SK-N-SH (cell line): ENCODE results near the gene JMJD6. TPM values are rescaled to one million over a fixed set of nuclear protein-coding genes. Genes with fewer than 3 reads are reported as not detected.

Source experiments
- CTCF ChIA-PET: fragments of 300-600, 350-600 bp; formaldehyde crosslinking; extraction: SDS; loops from one replicate; lab custom pipeline; 2021; lab: Yijun Ruan, JAX
- POLR2A ChIA-PET: fragments of 350-600 bp; sonication (Branson Sonifier 250); formaldehyde crosslinking; extraction: SDS; loops from one replicate; lab custom pipeline; 2020; ENCODE audit warnings: antibody characterized with exemption, inconsistent platforms; lab: Yijun Ruan, JAX
- DNase-seq: peaks from one replicate; pipeline ENCODE4 v3.0.0; 2012
- H2AFZ ChIP-seq: fragments of 200-600 bp; sonication (generic); 2 replicates; pipeline ENCODE4 v1.8.1; 2016; ENCODE audit warnings: antibody characterized with exemption, mild to moderate bottlenecking, low read depth
- H3F3A ChIP-seq: fragments of 200-600 bp; sonication (generic); replicated peaks from 2 replicates; pipeline ENCODE3; 2016; ENCODE audit warnings: antibody characterized with exemption, mild to moderate bottlenecking; ENCODE audit not compliant: insufficient read depth
- H3K27ac ChIP-seq, 2 experiments: fragments of 200-500 bp in 1 of 2; fragments of 200-600 bp in 1 of 2; sonication (Bioruptor generic) in 1 of 2; sonication (generic), shearing (Covaris generic) in 1 of 2; 2 replicates each; pipeline versions ENCODE4 v1.5.1 to v1.6.1; 2014 to 2016; ENCODE audit warnings: low read depth in 2 of 2, inconsistent platforms in 1 of 2, low read length in 1 of 2, mild to moderate bottlenecking in 1 of 2, mixed read lengths in 1 of 2
- H3K27me3 ChIP-seq: fragments of 200-600 bp; sonication (generic), shearing (Covaris generic); 2 replicates; pipeline ENCODE4 v1.6.1; 2016; ENCODE audit warnings: mixed run types; ENCODE audit not compliant: insufficient read depth
- H3K36me3 ChIP-seq, 2 experiments: fragments of 200-500 bp in 1 of 2; fragments of 200-600 bp in 1 of 2; sonication (Bioruptor generic) in 1 of 2; sonication (generic) in 1 of 2; replicated peaks in 1 of 2; 2 replicates each; pipeline versions ENCODE3 to v1.5.1; 2014 to 2016; ENCODE audit warnings: low read length in 1 of 2, mild to moderate bottlenecking in 1 of 2; ENCODE audit not compliant: insufficient read depth in 2 of 2, control insufficient read depth in 1 of 2
- H3K4me1 ChIP-seq, 2 experiments: fragments of 200-500 bp in 1 of 2; fragments of 200-600 bp in 1 of 2; sonication (Bioruptor generic) in 1 of 2; sonication (generic), shearing (Covaris generic) in 1 of 2; 2 replicates each; pipeline versions ENCODE4 v1.5.1 to v1.6.1; 2014 to 2016; ENCODE audit warnings: low read depth in 1 of 2, low read length in 1 of 2, mixed run types in 1 of 2; ENCODE audit not compliant: insufficient read depth in 2 of 2, control insufficient read depth in 1 of 2
- H3K4me2 ChIP-seq: fragments of 200-600 bp; sonication (generic), shearing (Covaris generic); 2 replicates; pipeline ENCODE4 v1.6.1; 2017; ENCODE audit warnings: mixed run types
- H3K4me3 ChIP-seq, 2 experiments: fragments of 200-500 bp in 1 of 2; fragments of 200-600 bp in 1 of 2; sonication (Bioruptor generic) in 1 of 2; sonication (generic), shearing (Covaris generic) in 1 of 2; 2 replicates each; pipeline versions ENCODE4 v1.5.1 to v1.8.1; 2014 to 2016; ENCODE audit warnings: low read depth in 2 of 2, inconsistent platforms in 1 of 2, low read length in 1 of 2, mild to moderate bottlenecking in 1 of 2, mixed read lengths in 1 of 2, moderate library complexity in 1 of 2
- H3K79me2 ChIP-seq: fragments of 200-600 bp; sonication (generic); 2 replicates; pipeline ENCODE4 v1.8.1; 2017; ENCODE audit warnings: mild to moderate bottlenecking; ENCODE audit not compliant: insufficient read depth
- H3K9ac ChIP-seq: fragments of 200-600 bp; sonication (generic); 2 replicates; pipeline ENCODE4 v1.6.1; 2017; ENCODE audit warnings: mixed run types
- H3K9me2 ChIP-seq: fragments of 200-600 bp; sonication (generic); 2 replicates; pipeline ENCODE4 v1.6.1; 2017; ENCODE audit warnings: mixed run types
- H3K9me3 ChIP-seq: fragments of 200-600 bp; sonication (generic); 2 replicates; pipeline ENCODE4 v1.6.1; 2017; ENCODE audit warnings: mixed run types, mild to moderate bottlenecking, moderate library complexity
- H4K20me1 ChIP-seq: fragments of 200-600 bp; sonication (generic); 2 replicates; pipeline ENCODE4 v1.6.1; 2017; ENCODE audit warnings: mild to moderate bottlenecking, mixed run types; ENCODE audit not compliant: insufficient read depth
- ELF1 ChIP-seq: IDR thresholded peaks from 2 replicates; pipeline ENCODE4 v1.4.0; 2012
- EP300 ChIP-seq, 2 experiments: IDR thresholded peaks; 2 replicates each; pipeline versions ENCODE4 v1.4.0 to v1.6.1; 2012; ENCODE audit warnings: borderline replicate concordance in 1 of 2, low read depth in 1 of 2, low read length in 1 of 2
- EZH2phosphoT487 ChIP-seq: fragments of 200-600 bp; sonication (generic); IDR thresholded peaks from 2 replicates; pipeline ENCODE4 v1.6.1; 2017; ENCODE audit warnings: low read depth, mixed run types, mild to moderate bottlenecking, antibody characterized with exemption, moderate library complexity, borderline replicate concordance
- FOXJ3 ChIP-seq: sonication (generic); formaldehyde crosslinking; IDR thresholded peaks from 2 replicates; pipeline ENCODE4 v1.5.1; 2020; ENCODE audit warnings: mild to moderate bottlenecking, missing genetic modification reagents
- FOXM1 ChIP-seq: IDR thresholded peaks from 2 replicates; pipeline ENCODE4 v1.4.0; 2012; ENCODE audit warnings: low read depth, mild to moderate bottlenecking
- GATA2 ChIP-seq: sonication (generic); formaldehyde crosslinking; IDR thresholded peaks from 2 replicates; pipeline ENCODE4 v1.5.0; 2020; ENCODE audit warnings: mild to moderate bottlenecking, missing genetic modification reagents
- JUND ChIP-seq: IDR thresholded peaks from 2 replicates; pipeline ENCODE4 v1.4.0; 2012
- MXI1 ChIP-seq: IDR thresholded peaks from 2 replicates; pipeline ENCODE4 v1.6.1; 2012; ENCODE audit warnings: mild to moderate bottlenecking, low read depth, low read length, improper control_type of control experiment
- NFIC ChIP-seq: IDR thresholded peaks from 2 replicates; pipeline ENCODE4 v1.4.0; 2012; ENCODE audit warnings: borderline replicate concordance
- REST ChIP-seq: IDR thresholded peaks from 2 replicates; pipeline ENCODE4 v1.6.1; 2012; ENCODE audit warnings: mild to moderate bottlenecking, low read depth, low read length, moderate library complexity
- RFX5 ChIP-seq: IDR thresholded peaks from 2 replicates; pipeline ENCODE4 v1.6.1; 2012; ENCODE audit warnings: mild to moderate bottlenecking, improper control_type of control experiment, low read length
- RXRA ChIP-seq: IDR thresholded peaks from 2 replicates; pipeline ENCODE4 v1.4.0; 2012; ENCODE audit warnings: low read depth, mild to moderate bottlenecking, borderline replicate concordance
- YY1 ChIP-seq: IDR thresholded peaks from 2 replicates; pipeline ENCODE4 v1.4.0; 2012; ENCODE audit warnings: low read depth, mild to moderate bottlenecking
- WGBS: methylation state at CpG from one replicate; pipeline ENCODE4 v1.1.6; 2017; ENCODE audit warnings: low lambda C conversion rate; 5-methylcytosine and 5-hydroxymethylcytosine counted together
- polyA plus RNA-seq, 3 experiments: library from polyadenylated mRNA; depleted of rRNA; stranded (reverse); fragments of >200 nt; gene quantifications; 2 replicates each; pipeline ENCODE4 v1.2.3, GENCODE V29; 2012
- TF ChIP-seq, protein P1 (sequence below): IDR thresholded peaks from 2 replicates; pipeline ENCODE4 v1.4.0; 2012; ENCODE audit warnings: low read depth, borderline replicate concordance
- TF ChIP-seq, protein P2 (sequence below): fragments of 150-350 bp; IDR thresholded peaks from 2 replicates; pipeline ENCODE4 v1.6.1; 2016; ENCODE audit warnings: mild to moderate bottlenecking, low read depth, low read length
- TF ChIP-seq, protein P3 (sequence below): IDR thresholded peaks from 2 replicates; pipeline ENCODE4 v1.4.0; 2012; ENCODE audit warnings: low read depth

JMJD6 gene
- polyA plus RNA-seq, 1 of the 3 experiments (the other 2 are of a cell fraction): 23.3 TPM

- no peak for TF ChIP-seq FOXJ3 (CRISPR knock-in tag)
- no peak for TF ChIP-seq MXI1
- peak; percentile 52; the same call in 1 of the 2 replicates for TF ChIP-seq NFIC
- no peak for TF ChIP-seq FOXM1
- TF ChIP-seq YY1: no peak
- TF ChIP-seq GATA2: no peak
- no peak for TF ChIP-seq RFX5
- TF ChIP-seq, protein P1, sequence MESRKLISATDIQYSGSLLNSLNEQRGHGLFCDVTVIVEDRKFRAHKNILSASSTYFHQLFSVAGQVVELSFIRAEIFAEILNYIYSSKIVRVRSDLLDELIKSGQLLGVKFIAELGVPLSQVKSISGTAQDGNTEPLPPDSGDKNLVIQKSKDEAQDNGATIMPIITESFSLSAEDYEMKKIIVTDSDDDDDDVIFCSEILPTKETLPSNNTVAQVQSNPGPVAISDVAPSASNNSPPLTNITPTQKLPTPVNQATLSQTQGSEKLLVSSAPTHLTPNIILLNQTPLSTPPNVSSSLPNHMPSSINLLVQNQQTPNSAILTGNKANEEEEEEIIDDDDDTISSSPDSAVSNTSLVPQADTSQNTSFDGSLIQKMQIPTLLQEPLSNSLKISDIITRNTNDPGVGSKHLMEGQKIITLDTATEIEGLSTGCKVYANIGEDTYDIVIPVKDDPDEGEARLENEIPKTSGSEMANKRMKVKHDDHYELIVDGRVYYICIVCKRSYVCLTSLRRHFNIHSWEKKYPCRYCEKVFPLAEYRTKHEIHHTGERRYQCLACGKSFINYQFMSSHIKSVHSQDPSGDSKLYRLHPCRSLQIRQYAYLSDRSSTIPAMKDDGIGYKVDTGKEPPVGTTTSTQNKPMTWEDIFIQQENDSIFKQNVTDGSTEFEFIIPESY: peak; percentile 43; the same call in 1 of the 2 replicates
- TF ChIP-seq, protein P2, sequence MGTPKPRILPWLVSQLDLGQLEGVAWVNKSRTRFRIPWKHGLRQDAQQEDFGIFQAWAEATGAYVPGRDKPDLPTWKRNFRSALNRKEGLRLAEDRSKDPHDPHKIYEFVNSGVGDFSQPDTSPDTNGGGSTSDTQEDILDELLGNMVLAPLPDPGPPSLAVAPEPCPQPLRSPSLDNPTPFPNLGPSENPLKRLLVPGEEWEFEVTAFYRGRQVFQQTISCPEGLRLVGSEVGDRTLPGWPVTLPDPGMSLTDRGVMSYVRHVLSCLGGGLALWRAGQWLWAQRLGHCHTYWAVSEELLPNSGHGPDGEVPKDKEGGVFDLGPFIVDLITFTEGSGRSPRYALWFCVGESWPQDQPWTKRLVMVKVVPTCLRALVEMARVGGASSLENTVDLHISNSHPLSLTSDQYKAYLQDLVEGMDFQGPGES: no peak
Observed at GRCh38 chr17:76772842-76773525, 46.6 kb upstream of the JMJD6 start (continued).

- no peaks in the 10 kb centered on the region for H3K9me3 ChIP-seq
- WGBS: 93% methylated on average over 3 of the region's 3 CpGs
- no peak overlapping the region for H3K9ac ChIP-seq
- no peaks in the 10 kb centered on the region for H3F3A ChIP-seq
- no peak overlapping the region for H3K27ac ChIP-seq
- H3K4me1 ChIP-seq: no peaks in the 10 kb centered on the region
- H3K9me2 ChIP-seq: no peaks in the 10 kb centered on the region
- no peak overlapping the region for H3K4me3 ChIP-seq
- no peak for DNase-seq
- H3K36me3 ChIP-seq: peaks cover 3 to 29% of the 10 kb centered on the region in 2 experiments
- no peak overlapping the region for H2AFZ ChIP-seq
- no peaks in the 10 kb centered on the region for H4K20me1 ChIP-seq
- ChIA-PET POLR2A (no interaction called here), CTCF (interaction anchor here (1.2 kb wide), 2 partner anchors 19 to 308 kb away, joined by 3 to 4 read pairs; no protein-coding TSS in a partner anchor)
- no peaks in the 10 kb centered on the region for H3K79me2 ChIP-seq
- no peak overlapping the region for H3K4me2 ChIP-seq
- TF ChIP-seq, protein P3, sequence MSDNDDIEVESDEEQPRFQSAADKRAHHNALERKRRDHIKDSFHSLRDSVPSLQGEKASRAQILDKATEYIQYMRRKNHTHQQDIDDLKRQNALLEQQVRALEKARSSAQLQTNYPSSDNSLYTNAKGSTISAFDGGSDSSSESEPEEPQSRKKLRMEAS: no peak
- TF ChIP-seq RXRA (no peak), GATA2 (no peak)
- H3K27me3 ChIP-seq: no peaks in the 10 kb centered on the region
Observed at GRCh38 chr17:76758570-76758969, 32.2 kb upstream of the JMJD6 start.

DNA sequence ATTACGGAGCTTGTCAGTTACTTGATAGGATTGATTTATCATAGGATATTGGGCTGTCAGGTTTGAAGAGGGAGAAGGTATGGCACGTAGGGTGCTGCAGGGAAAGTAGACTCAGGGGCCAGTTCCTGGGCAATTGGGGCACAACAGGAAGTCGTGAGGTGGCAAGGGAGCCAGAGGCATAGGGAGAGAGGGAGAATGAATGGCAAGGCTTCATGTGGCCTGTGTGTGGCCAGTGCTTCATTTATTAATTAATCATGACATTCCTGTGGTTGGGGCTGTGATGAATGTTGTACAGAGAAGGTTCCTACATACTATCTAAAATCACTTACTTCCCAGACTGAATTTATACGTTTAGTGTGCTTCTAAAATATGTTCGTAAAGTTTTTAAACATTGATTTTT is 30.9 kb upstream of the JMJD6 start:
- no peaks in the 10 kb centered on the region for H3K9me3 ChIP-seq
- no peaks in the 10 kb centered on the region for H3K4me1 ChIP-seq
- H2AFZ ChIP-seq: no peak overlapping the region
- no peak for DNase-seq
- WGBS: 96% methylated on average over 5 of the region's 5 CpGs
- no peaks in the 10 kb centered on the region for H3K9me2 ChIP-seq
- peaks cover 3 to 29% of the 10 kb centered on the region in 2 experiments for H3K36me3 ChIP-seq
- no peaks in the 10 kb centered on the region for H4K20me1 ChIP-seq
- H3K27ac ChIP-seq: no peak overlapping the region
- no peaks in the 10 kb centered on the region for H3K79me2 ChIP-seq
- CTCF ChIA-PET: no interaction called here
- H3K9ac ChIP-seq: no peak overlapping the region
- no peak overlapping the region for H3K4me3 ChIP-seq
- POLR2A ChIA-PET: no interaction called here
- no peaks in the 10 kb centered on the region for H3K27me3 ChIP-seq
- no peaks in the 10 kb centered on the region for H3F3A ChIP-seq
- no peak overlapping the region for H3K4me2 ChIP-seq
- TF ChIP-seq NFIC: no peak
- no peak for TF ChIP-seq ELF1
- TF ChIP-seq EZH2phosphoT487: no peak
- TF ChIP-seq, protein P2: no peak
- TF ChIP-seq REST: no peak
- TF ChIP-seq RXRA: no peak
- TF ChIP-seq FOXJ3 (CRISPR knock-in tag): no peak
- no peak for TF ChIP-seq JUND
- TF ChIP-seq YY1: no peak
- TF ChIP-seq EP300 (IDR thresholded peaks at IDR 0.05; ENCODE audit: borderline replicate concordance in 1 of 2, low read depth in 1 of 2, low read length in 1 of 2): no peak
- TF ChIP-seq RFX5: no peak
